Activated B cell treated with CpG ODN at 0.5 μM for 24 hours (primary cell): ENCODE measurements around the gene RNF207. TPM values are rescaled to one million over a fixed set of nuclear protein-coding genes. Genes with fewer than 3 reads are reported as not detected.

Source experiments
- ATAC-seq: fragments of 200-7000 bp; cut with Tn5 transposase; one replicate; pipeline ENCODE4 v1.10.0; 2021; ENCODE audit warnings: low read depth, mild to moderate bottlenecking, moderate library complexity
- CTCF ChIA-PET: fragments of 350-600 bp; sonication (Branson Sonifier 250); formaldehyde crosslinking; loops from one replicate; lab custom pipeline; 2021; ENCODE audit warnings: antibody characterized with exemption; lab: Charles Lee
- POLR2A ChIA-PET: fragments of 350-600 bp; sonication (Branson Sonifier 250); formaldehyde crosslinking; loops from one replicate; lab custom pipeline; 2021; ENCODE audit warnings: antibody characterized with exemption; lab: Charles Lee
- DNase-seq: peaks from one replicate; pipeline ENCODE4 v3.0.0; 2022
- H3K27ac Mint-ChIP-seq: one replicate; pipeline ENCODE4 v1.8.0; 2020; ENCODE audit warnings: mixed read lengths
- H3K27me3 Mint-ChIP-seq: one replicate; pipeline ENCODE4 v1.8.0; 2021; ENCODE audit warnings: mixed read lengths
- H3K36me3 Mint-ChIP-seq: one replicate; pipeline ENCODE4 v1.8.0; 2021; ENCODE audit warnings: low read depth, mixed read lengths
- H3K4me1 Mint-ChIP-seq: one replicate; pipeline ENCODE4 v1.8.0; 2021; ENCODE audit warnings: mixed read lengths
- H3K4me3 Mint-ChIP-seq: one replicate; pipeline ENCODE4 v1.8.0; 2020; ENCODE audit warnings: mild to moderate bottlenecking, mixed read lengths
- H3K9me3 Mint-ChIP-seq: one replicate; pipeline ENCODE4 v1.8.0; 2020; ENCODE audit warnings: mixed read lengths
- CTCF ChIP-seq: fragments of 200-600 bp; IDR thresholded peaks from one replicate; pipeline ENCODE4 v1.8.0; 2022; ENCODE audit warnings: antibody characterized with exemption, mild to moderate bottlenecking
- intact Hi-C: fragments of 100-400 bp; cut with micrococcal nuclease; formaldehyde crosslinking; loops from one replicate; pipeline ENCODE4 v1.15.1; 2024
- total RNA-seq: library from RNA; stranded (reverse); gene quantifications from 2 replicates; pipeline ENCODE4 v1.2.3, GENCODE V29; 2022

The RNF207 gene
- total RNA-seq, 1 donor from 2014 or later: 3.3 TPM

- Mint-ChIP-seq H3K4me1 (no peaks in the 10 kb centered on the region), H3K27me3 (no peaks in the 10 kb centered on the region), H3K36me3 (no peaks in the 10 kb centered on the region), H3K4me3 (no peak overlapping the region), H3K9me3 (no peaks in the 10 kb centered on the region), H3K27ac (no peak overlapping the region)
- ChIA-PET POLR2A (no interaction called here), CTCF (no interaction called here)
- DNase-seq (no peak), ATAC-seq (no peak)
- intact Hi-C loops: no loop called here
- TF ChIP-seq CTCF: no peak
Observed at GRCh38 chr1:6269296-6269695, 63.4 kb downstream of the RNF207 start.

- TF ChIP-seq CTCF: no peak
- Mint-ChIP-seq H3K27me3 (no peaks in the 10 kb centered on the region), H3K9me3 (no peaks in the 10 kb centered on the region), H3K4me1 (no peaks in the 10 kb centered on the region), H3K27ac (no peak overlapping the region), H3K36me3 (no peaks in the 10 kb centered on the region), H3K4me3 (no peak overlapping the region)
- intact Hi-C loops: no loop called here
- no peak for DNase-seq
- no peak for ATAC-seq
- CTCF ChIA-PET: no interaction called here
- POLR2A ChIA-PET: no interaction called here
Observed at GRCh38 chr1:6269720-6270400, 63.9 kb downstream of the RNF207 start.

GRCh38 chr1:6270401-6270800 lies 64.5 kb downstream of the RNF207 start:
- ATAC-seq: no peak
- CTCF ChIA-PET: no interaction called here
- no peaks in the 10 kb centered on the region for H3K27me3 Mint-ChIP-seq

More at GRCh38 chr1:6270401-6270800, 64.5 kb downstream of the RNF207 start:
- H3K36me3 Mint-ChIP-seq: no peaks in the 10 kb centered on the region
- H3K4me1 Mint-ChIP-seq: no peaks in the 10 kb centered on the region
- no peak overlapping the region for H3K4me3 Mint-ChIP-seq
- POLR2A ChIA-PET: no interaction called here
- DNase-seq: no peak
- intact Hi-C loops: no loop called here
- H3K27ac Mint-ChIP-seq: no peak overlapping the region
- no peaks in the 10 kb centered on the region for H3K9me3 Mint-ChIP-seq
- TF ChIP-seq CTCF: no peak

Other genes with a start within 250 kb of the RNF207 start
- 6.2 and 8.0 TPM in 2 replicates for gene NPHP4, start 213.7 kb upstream of the RNF207 start, total RNA-seq
- 101 and 121 TPM in 2 replicates for gene KCNAB2, start 160.2 kb upstream of the RNF207 start, total RNA-seq
- gene CHD5, start 25.8 kb upstream of the RNF207 start, total RNA-seq: 0.31 and 0.49 TPM in 2 replicates
- 614 and 621 TPM in 2 replicates for gene RPL22, start 6.5 kb upstream of the RNF207 start, total RNA-seq
- 14.8 and 15.7 TPM in 2 replicates for gene ICMT, start 29.8 kb downstream of the RNF207 start, total RNA-seq
- gene HES3, start 38.1 kb downstream of the RNF207 start, total RNA-seq: not detected in 2 replicates
- 0.12 and 0.22 TPM in 2 replicates for gene GPR153, start 55.0 kb downstream of the RNF207 start, total RNA-seq
- 12.3 and 12.7 TPM in 2 replicates for gene ACOT7, start 187.6 kb downstream of the RNF207 start, total RNA-seq
- not detected in 2 replicates for gene HES2, start 213.8 kb downstream of the RNF207 start, total RNA-seq
- 0.18 TPM in 1 of 2 replicates, not detected in the other for gene ESPN, start 218.7 kb downstream of the RNF207 start, total RNA-seq